B cell (primary cell): ENCODE measurements around the gene LRRC40. TPM values are rescaled to one million over a fixed set of nuclear protein-coding genes. Genes with fewer than 3 reads are reported as not detected.
"Not testable (repeated sequence)": the region's sequence is repeated elsewhere in the genome, so short reads cannot be mapped to it uniquely, and the experiment has no call there.

ENCODE experiments used
- ATAC-seq: fragments of 200-7000 bp; cut with Tn5 transposase; one replicate; pipeline ENCODE4 v1.10.0; 2021; ENCODE audit warnings: low read depth, mild to moderate bottlenecking, moderate number of reproducible peaks, moderate library complexity
- CTCF ChIA-PET: fragments of 350-600 bp; sonication (Branson Sonifier 250); formaldehyde crosslinking; loops from one replicate; lab custom pipeline; 2021; ENCODE audit warnings: antibody characterized with exemption, inconsistent platforms; lab: Charles Lee
- POLR2A ChIA-PET: fragments of 350-600 bp; sonication (Branson Sonifier 250); formaldehyde crosslinking; loops from one replicate; lab custom pipeline; 2021; ENCODE audit warnings: antibody characterized with exemption; lab: Charles Lee
- DNase-seq: peaks from one replicate; pipeline ENCODE4 v3.0.0; 2013
- H2AFZ ChIP-seq: 2 replicates; pipeline ENCODE4 v1.6.1; 2012; ENCODE audit warnings: mild to moderate bottlenecking, low read depth, low read length; ENCODE audit not compliant: insufficient read depth, poor library complexity, severe bottlenecking
- H3K27ac ChIP-seq, 2 donors: 1 replicate in 1 of 2; 2 replicates in 1 of 2; pipeline ENCODE4 v1.5.1; 2012 to 2013; ENCODE audit warnings: low read length in 2 of 2, mild to moderate bottlenecking in 2 of 2, moderate library complexity in 1 of 2
- H3K27me3 ChIP-seq, 4 experiments: fragments of 200-600 bp in 1 of 4; sonication (generic) in 1 of 4; replicated peaks in 1 of 4; 1 replicate in 2 of 4; 2 replicates in 2 of 4; pipeline versions ENCODE4 v1.6.1 to v1.7.0; 2013 to 2016; ENCODE audit warnings: low read length in 3 of 4, mild to moderate bottlenecking in 2 of 4, mixed read lengths in 1 of 4, moderate library complexity in 1 of 4; ENCODE audit not compliant: insufficient read depth in 4 of 4, control insufficient read depth in 3 of 4; ENCODE audit errors: control extremely low read depth in 1 of 4
- H3K36me3 ChIP-seq, 2 experiments: replicated peaks in 1 of 2; 1 replicate in 1 of 2; 2 replicates in 1 of 2; pipeline versions ENCODE4 v1.6.1 to v1.7.1; 2013; ENCODE audit warnings: low read length in 1 of 2; ENCODE audit not compliant: insufficient read depth in 2 of 2, control insufficient read depth in 1 of 2; ENCODE audit errors: control extremely low read depth in 1 of 2, extremely low read depth in 1 of 2
- H3K4me1 ChIP-seq, 2 donors: fragments of 200-600 bp in 1 of 2; sonication (generic) in 1 of 2; 1 replicate in 1 of 2; 2 replicates in 1 of 2; pipeline versions ENCODE4 v1.5.1 to v1.6.1; 2013 to 2017; ENCODE audit warnings: low read length in 2 of 2; ENCODE audit not compliant: control insufficient read depth in 2 of 2, insufficient read depth in 2 of 2
- H3K4me2 ChIP-seq: replicated peaks from 2 replicates; pipeline ENCODE3; 2012; ENCODE audit warnings: mild to moderate bottlenecking, low read depth, low read length; ENCODE audit not compliant: poor library complexity, severe bottlenecking
- H3K4me3 ChIP-seq, 5 experiments: fragments of 200-600 bp in 1 of 5; sonication (generic) in 1 of 5; 1 replicate in 3 of 5; 2 replicates in 2 of 5; pipeline versions ENCODE4 v1.5.1 to v1.7.0; 2011 to 2016; ENCODE audit warnings: low read length in 4 of 5, mild to moderate bottlenecking in 4 of 5, low read depth in 2 of 5, control low read depth in 1 of 5, moderate library complexity in 1 of 5; ENCODE audit not compliant: insufficient read depth in 1 of 5; ENCODE audit errors: control extremely low read depth in 1 of 5, extremely low read depth in 1 of 5
- H3K79me2 ChIP-seq: fragments of 200-600 bp; sonication (generic); one replicate; pipeline ENCODE4 v1.6.0; 2016; ENCODE audit warnings: low read length; ENCODE audit not compliant: control insufficient read depth, insufficient read depth
- H3K9ac ChIP-seq: fragments of 200-600 bp; sonication (generic); 2 replicates; pipeline ENCODE4 v1.6.1; 2017; ENCODE audit warnings: mild to moderate bottlenecking, low read length, moderate library complexity
- H3K9me3 ChIP-seq, 3 donors: one replicate each; pipeline versions ENCODE4 v1.6.1 to v1.7.1; 2013; ENCODE audit warnings: low read length in 2 of 3; ENCODE audit not compliant: control insufficient read depth in 2 of 3, insufficient read depth in 1 of 3; ENCODE audit errors: control extremely low read depth in 1 of 3
- H4K20me1 ChIP-seq: 2 replicates; pipeline ENCODE4 v1.6.0; 2012; ENCODE audit warnings: mild to moderate bottlenecking, low read length; ENCODE audit not compliant: insufficient read depth, control insufficient read depth, poor library complexity, severe bottlenecking
- H3K27ac Mint-ChIP-seq: one replicate; pipeline ENCODE4 v1.8.0; 2021; ENCODE audit warnings: mixed read lengths
- H3K27me3 Mint-ChIP-seq: one replicate; pipeline ENCODE4 v1.8.0; 2021; ENCODE audit warnings: mixed read lengths
- H3K4me1 Mint-ChIP-seq: one replicate; pipeline ENCODE4 v1.8.0; 2021; ENCODE audit warnings: mixed read lengths
- H3K4me3 Mint-ChIP-seq: one replicate; pipeline ENCODE4 v1.8.0; 2021; ENCODE audit warnings: mixed read lengths
- H3K9me3 Mint-ChIP-seq: one replicate; pipeline ENCODE4 v1.8.0; 2022; ENCODE audit warnings: mixed read lengths; ENCODE audit not compliant: insufficient read depth
- CTCF ChIP-seq: fragments of 200-600 bp; IDR thresholded peaks from one replicate; pipeline ENCODE4 v1.8.0; 2022; ENCODE audit warnings: antibody characterized with exemption, mild to moderate bottlenecking
- EZH2 ChIP-seq: IDR thresholded peaks from 2 replicates; pipeline ENCODE4 v1.6.1; 2012; ENCODE audit warnings: borderline replicate concordance, low read depth, mild to moderate bottlenecking, moderate library complexity, low read length; ENCODE audit not compliant: insufficient read depth, poor library complexity, severe bottlenecking
- WGBS: methylation state at CpG from one replicate; pipeline ENCODE4 v1.1.5; 2013; ENCODE audit warnings: missing lambda C conversion rate; ENCODE audit not compliant: insufficient coverage; 5-methylcytosine and 5-hydroxymethylcytosine counted together
- intact Hi-C: fragments of 100-400 bp; cut with micrococcal nuclease; formaldehyde crosslinking; loops from one replicate; pipeline ENCODE4 v1.10.0; 2022
- polyA plus RNA-seq: library from polyadenylated mRNA; depleted of rRNA; stranded (reverse); fragments of >200 nt; gene quantifications from 2 replicates; pipeline ENCODE4 v1.2.3, GENCODE V29; 2012
- total RNA-seq, 2 donors: library from RNA; stranded (reverse); fragments of 120-200 nt in 1 of 2; gene quantifications; 1 replicate in 1 of 2; 2 replicates in 1 of 2; pipeline versions ENCODE4 v1.2.3 to v1.2.4, GENCODE V29; 2013 to 2022

The LRRC40 gene
- total and polyA plus RNA-seq, 2 donors (not counting 1 experiment from before 2014, with no cell fraction given), result 4.4 to 14.5 TPM

DNA sequence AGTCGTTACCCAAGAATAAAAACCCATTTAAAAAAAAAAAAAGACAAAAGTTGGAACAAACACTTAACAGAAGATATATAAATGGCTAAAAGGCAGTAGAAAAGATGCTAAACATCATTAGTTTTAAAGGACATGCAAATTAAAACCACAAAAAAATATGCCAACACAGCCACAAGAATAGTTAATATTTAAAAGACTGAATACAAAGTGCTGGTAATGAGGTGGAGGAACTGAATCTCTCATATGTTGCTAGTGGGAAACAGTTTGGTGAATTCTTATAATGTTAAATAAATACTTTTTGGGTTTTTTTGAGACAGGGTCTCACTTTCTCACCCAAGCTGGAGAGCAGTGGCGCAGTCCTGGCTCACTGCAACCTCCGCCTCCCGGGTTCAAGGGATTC lies 10.0 kb downstream of the LRRC40 start:
- Histone ChIP-seq H3K27me3 (no peaks in the 10 kb centered on the region), H3K36me3 (no peaks in the 10 kb centered on the region), H3K4me1 (no peaks in the 10 kb centered on the region), H3K79me2 (peaks cover 87% of the 10 kb centered on the region), H4K20me1 (no peaks in the 10 kb centered on the region), H3K27ac (no peak overlapping the region), H3K9me3 (no peaks in the 10 kb centered on the region), H3K9ac (no peak overlapping the region), H3K4me3 (no peak overlapping the region), H2AFZ (no peak overlapping the region), H3K4me2 (no peak overlapping the region)
- no peak overlapping the region for H3K27ac Mint-ChIP-seq
- H3K9me3 Mint-ChIP-seq, result no peaks in the 10 kb centered on the region
- TF ChIP-seq CTCF, result no peak
- no peak for TF ChIP-seq EZH2
- CTCF ChIA-PET, result no interaction called here
- intact Hi-C loops, result no loop called here
- H3K27me3 Mint-ChIP-seq, result no peaks in the 10 kb centered on the region
- 91% methylated on average over 3 of the region's 4 CpGs for WGBS
- H3K4me1 Mint-ChIP-seq, result peaks cover 9% of the 10 kb centered on the region
- ATAC-seq, result no peak
- POLR2A ChIA-PET, result no interaction called here
- no peak overlapping the region for H3K4me3 Mint-ChIP-seq
- DNase-seq, result no peak

- intact Hi-C loops, result no loop called here
- Histone ChIP-seq H3K4me3 (no peak overlapping the region), H3K36me3 (no peaks in the 10 kb centered on the region), H3K27me3 (no peaks in the 10 kb centered on the region), H2AFZ (no peak overlapping the region), H4K20me1 (no peaks in the 10 kb centered on the region), H3K27ac (no peak overlapping the region), H3K9ac (no peak overlapping the region), H3K9me3 (no peaks in the 10 kb centered on the region), H3K4me1 (no peaks in the 10 kb centered on the region), H3K79me2 (peaks cover 84% of the 10 kb centered on the region), H3K4me2 (no peak overlapping the region)
- TF ChIP-seq EZH2 (no peak), CTCF (no peak)
- Mint-ChIP-seq H3K4me1 (peaks cover 9% of the 10 kb centered on the region), H3K27ac (no peak overlapping the region), H3K27me3 (no peaks in the 10 kb centered on the region), H3K9me3 (no peaks in the 10 kb centered on the region), H3K4me3 (no peak overlapping the region)
- no peak for DNase-seq
- no peak for ATAC-seq
- CTCF ChIA-PET, result no interaction called here
- POLR2A ChIA-PET, result no interaction called here
Observed at GRCh38 chr1:70194601-70195000, 10.8 kb downstream of the LRRC40 start.

DNA sequence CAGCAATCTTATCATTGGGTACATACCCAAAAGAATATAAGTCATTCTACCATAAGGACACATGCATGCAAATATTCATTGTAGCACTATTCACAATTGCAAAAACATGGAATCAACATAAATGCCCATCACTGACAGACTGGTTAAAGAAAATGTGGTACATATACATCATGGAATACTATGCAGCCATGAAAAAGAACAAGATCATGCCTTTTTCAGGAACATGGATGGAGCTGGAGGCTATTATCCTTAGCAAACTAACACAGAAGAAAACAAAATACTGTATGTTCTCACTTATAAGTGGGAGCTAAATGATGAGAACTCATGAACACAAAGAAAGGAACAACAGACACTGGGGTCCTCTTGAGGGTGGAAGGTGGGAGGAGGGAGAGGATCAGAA lies 12.9 kb downstream of the LRRC40 start:
- H3K27me3 ChIP-seq, CTCF ChIA-PET, H3K4me1 Mint-ChIP-seq, H3K36me3 ChIP-seq, DNase-seq, H3K27me3 Mint-ChIP-seq, H3K27ac ChIP-seq, H4K20me1 ChIP-seq, H3K4me3 Mint-ChIP-seq, H3K9ac ChIP-seq, H2AFZ ChIP-seq, H3K4me3 ChIP-seq, H3K4me1 ChIP-seq, H3K4me2 ChIP-seq, H3K9me3 ChIP-seq, ATAC-seq, intact Hi-C loops, H3K27ac Mint-ChIP-seq, H3K9me3 Mint-ChIP-seq: not testable (repeated sequence)
- H3K79me2 ChIP-seq, result peaks cover 65% of the 10 kb centered on the region
- POLR2A ChIA-PET, result interaction anchor here (0.7 kb wide), 1 partner anchor 249 kb away, joined by 3 read pairs; no protein-coding TSS in a partner anchor
